GM18505 (cell line): Measurements from ENCODE around the gene GOLGA8R.
"Not testable (repeated sequence)": the region's sequence is repeated elsewhere in the genome, so short reads cannot be mapped to it uniquely, and the experiment has no call there.

Experiments used
- ATAC-seq: cut with Tn5 transposase; IDR thresholded peaks from one replicate; pipeline ENCODE4 v1.9.1; 2021; ENCODE audit not compliant: unreplicated experiment

The GOLGA8R gene, protein sequence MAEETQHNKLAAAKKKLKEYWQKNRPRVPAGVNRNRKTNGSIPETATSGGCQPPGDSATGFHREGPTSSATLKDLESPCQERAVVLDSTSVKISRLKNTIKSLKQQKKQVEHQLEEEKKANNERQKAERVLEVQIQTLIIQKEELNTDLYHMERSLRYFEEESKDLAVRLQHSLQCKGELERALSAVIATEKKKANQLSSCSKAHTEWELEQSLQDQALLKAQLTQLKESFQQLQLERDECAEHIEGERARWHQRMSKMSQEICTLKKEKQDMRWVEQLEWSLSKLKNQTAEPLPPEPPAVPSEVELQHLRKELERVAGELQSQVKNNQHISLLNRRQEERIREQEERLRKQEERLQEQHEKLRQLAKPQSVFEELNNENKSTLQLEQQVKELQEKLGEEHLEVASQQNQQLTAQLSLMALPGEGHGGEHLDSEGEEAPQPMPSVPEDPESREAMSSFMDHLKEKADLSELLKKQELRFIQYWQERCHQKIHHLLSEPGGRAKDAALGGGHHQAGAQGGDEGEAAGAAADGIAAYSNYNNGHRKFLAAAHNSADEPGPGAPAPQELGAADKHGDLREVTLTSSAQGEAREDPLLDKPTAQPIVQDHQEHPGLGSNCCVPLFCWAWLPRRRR

DNA sequence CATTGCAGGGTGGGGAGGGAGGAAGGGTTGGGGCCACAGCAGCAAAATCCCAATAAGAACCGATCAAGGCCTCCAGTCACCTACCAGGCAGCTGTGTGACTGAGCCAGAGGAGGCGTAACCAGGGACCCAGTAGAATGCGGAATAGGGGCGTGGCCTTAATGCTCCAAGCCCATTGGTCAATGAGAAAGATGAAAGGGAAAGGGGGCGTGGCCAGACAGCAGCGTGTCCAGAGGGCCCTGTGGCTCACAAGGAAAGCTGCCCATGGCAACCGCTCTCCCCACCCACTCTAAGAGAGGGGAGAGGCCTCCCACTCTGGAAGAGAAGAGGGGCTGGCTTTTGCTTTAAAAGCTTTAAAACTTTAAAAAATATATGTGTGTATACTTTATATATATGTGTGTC, at the start of gene GOLGA8R:
Gene GOLGA8R (minus strand): TSS at position 101 of the 400 bp plus-strand sequence. CDS start 98 bp downstream, at position 3.
- ATAC-seq: not testable (repeated sequence)

DNA sequence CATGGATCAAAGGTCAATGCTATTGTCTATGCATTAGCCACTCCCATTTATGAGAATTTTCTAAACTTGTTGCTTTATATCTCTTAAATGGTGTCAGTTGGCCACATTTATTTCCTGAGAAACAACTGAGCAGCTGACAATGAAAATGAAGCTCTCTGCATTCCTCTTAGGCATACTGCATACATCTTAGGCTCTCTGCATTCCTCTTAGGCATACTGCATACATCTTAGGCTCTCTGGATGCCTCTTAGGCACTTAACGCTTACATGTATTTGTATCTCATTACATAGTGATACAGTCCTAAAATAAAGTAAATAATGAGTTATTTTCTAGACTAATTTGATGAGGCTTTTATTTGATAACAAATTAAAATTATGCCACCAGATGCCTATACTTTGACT, 49.8 kb upstream of the GOLGA8R start:
- not testable (repeated sequence) for ATAC-seq

DNA sequence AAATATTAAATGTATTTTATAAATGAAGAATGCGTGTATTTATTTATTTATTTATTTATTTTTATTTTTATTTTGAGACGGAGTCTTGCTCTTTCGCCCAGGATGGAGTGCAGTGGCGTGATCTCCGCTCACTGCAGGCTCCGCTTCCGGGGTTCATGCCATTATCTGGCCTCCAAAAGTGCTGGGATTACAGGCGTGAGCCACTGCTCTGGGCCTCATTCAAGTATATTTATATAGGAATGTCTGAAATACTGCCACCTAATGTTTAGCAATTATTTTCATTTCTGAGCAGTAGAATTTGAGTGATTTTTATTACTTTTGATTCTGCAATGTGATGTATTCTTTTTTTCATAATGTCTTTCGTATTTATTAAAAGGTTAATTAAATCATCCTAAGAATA, 48.1 kb upstream of the GOLGA8R start:
- ATAC-seq: not testable (repeated sequence)

DNA sequence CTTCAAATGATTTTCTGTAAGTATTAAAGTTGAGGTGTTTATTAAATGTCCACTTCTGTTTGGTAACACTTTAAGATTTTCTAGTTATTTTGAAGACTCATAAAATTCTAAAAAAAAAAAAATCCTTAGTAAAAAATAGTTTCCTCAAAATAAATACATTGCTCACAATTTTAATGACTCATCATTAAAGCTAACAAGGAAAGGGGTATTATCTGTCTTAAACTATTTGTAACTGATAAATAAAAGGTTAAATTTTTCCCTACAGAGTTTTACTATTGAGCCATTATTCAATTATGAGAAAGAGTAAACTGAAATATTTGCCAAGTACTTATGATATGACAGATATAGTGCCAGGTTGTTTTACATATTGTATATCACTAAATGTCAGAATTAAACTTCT, 38.6 kb upstream of the GOLGA8R start:
- ATAC-seq: not testable (repeated sequence)

DNA sequence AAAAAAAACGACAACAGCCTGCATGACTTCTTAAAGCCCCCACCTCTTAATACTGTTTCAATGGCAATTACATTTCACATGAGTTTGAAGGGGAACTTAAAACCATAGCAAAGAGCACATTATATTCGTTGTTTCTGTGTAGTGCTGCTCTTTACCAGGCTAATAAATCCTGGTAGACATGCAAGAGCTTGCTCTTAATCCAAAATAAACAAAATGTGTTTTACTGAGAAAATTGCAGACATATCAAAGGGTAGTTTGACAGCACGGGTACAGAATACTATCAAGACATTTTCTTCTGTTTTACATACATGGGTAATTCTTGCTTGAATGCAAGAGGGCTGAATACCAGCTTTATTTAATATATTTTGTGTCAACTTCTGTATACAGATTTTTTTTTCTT, 24.3 kb upstream of the GOLGA8R start:
- not testable (repeated sequence) for ATAC-seq

DNA sequence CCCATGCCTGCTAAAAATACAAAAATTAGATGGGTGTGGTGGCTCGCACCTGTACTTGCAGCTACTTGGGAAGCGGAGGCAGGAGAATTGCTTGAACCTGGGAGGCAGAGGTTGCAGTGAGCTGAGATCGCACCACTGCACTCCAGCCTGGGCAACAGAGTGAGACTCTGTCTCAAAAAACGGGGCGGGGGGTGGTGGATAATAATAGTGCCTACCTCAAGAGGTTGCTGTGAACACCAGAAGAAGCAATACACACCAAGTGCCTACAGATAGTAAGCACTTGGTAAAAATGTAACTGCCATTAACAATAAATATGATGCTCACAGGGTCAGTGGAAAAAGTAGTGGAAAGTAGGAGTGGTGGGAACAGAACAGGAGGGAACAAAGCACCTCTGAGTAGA, 21.8 kb upstream of the GOLGA8R start:
- not testable (repeated sequence) for ATAC-seq

DNA sequence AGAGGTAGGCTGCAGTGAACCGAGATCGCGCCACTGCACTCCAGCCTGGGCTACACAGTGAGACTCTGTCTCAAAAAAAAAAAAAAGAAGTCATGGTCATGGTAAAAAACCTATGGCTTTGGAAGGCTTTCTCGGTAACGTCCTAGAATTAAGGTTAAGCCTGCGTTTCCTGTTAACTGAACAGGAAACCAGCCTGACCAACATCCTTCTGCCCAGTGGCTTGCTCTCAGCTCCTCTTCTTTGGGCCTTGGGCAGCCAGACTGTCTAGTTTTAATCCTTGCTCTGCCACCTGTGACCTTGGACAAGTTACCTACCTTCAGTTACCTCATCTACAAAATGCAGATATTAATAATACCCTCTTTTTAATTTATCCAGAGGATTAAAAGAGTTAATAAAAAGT, 6.7 kb upstream of the GOLGA8R start:
- not testable (repeated sequence) for ATAC-seq

DNA sequence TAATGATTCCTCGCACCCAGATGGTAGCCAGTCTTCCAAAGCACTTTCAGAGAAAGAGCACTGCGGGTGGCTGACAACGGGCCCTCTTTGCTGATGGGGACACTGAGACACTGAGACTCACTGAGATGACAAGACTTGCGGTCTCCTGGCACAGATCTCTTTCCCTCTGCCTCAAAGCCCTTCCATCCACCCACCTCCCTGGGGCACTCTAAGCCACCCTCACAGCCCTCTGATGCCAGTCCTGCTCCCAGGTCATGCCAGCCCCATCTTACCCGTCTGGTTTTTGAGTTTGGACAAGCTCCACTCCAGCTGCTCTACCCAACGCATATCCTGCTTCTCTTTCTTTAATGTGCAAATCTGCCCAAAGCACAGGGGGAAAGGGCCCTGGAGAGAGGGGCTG, 6.4 kb downstream of the GOLGA8R start:
- not testable (repeated sequence) for ATAC-seq

DNA sequence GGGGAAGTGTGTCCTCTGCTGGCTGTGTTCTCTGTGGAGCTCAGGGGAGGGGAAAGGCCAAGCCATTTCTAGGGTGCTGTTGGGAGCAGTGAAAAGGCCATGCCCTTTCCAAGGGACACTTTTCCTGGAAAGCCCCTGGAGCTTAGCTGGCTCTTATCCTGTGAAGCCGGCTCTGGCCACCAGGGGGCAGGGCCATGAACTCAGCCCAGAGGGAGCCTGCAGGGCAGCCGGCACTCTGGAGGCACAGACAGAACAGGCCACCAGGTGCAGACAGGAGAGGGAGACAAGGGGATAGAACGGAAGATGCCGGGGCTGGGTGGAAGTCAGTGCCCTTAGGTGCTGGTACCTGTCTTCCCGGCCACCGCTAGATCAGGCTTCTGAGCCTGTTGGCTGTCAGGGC, 15.1 kb downstream of the GOLGA8R start:
- ATAC-seq: not testable (repeated sequence)

DNA sequence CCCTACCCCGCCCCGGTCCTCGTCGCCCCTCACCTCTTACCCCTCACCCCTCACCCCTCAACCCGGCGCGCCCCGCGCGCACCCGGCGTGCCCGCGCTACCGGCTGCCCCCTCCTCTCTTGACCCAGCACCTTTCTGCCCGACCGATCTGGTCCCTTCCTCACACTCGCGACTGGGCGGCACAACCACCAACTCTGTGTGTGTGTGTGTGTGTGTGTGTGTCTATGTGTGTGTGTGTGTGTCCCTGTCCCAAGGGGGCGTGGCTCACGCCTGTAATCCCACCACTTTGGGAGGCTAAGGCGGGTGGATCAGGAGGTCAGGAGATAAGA, 20.4 kb downstream of the GOLGA8R start:
- not testable (repeated sequence) for ATAC-seq

DNA sequence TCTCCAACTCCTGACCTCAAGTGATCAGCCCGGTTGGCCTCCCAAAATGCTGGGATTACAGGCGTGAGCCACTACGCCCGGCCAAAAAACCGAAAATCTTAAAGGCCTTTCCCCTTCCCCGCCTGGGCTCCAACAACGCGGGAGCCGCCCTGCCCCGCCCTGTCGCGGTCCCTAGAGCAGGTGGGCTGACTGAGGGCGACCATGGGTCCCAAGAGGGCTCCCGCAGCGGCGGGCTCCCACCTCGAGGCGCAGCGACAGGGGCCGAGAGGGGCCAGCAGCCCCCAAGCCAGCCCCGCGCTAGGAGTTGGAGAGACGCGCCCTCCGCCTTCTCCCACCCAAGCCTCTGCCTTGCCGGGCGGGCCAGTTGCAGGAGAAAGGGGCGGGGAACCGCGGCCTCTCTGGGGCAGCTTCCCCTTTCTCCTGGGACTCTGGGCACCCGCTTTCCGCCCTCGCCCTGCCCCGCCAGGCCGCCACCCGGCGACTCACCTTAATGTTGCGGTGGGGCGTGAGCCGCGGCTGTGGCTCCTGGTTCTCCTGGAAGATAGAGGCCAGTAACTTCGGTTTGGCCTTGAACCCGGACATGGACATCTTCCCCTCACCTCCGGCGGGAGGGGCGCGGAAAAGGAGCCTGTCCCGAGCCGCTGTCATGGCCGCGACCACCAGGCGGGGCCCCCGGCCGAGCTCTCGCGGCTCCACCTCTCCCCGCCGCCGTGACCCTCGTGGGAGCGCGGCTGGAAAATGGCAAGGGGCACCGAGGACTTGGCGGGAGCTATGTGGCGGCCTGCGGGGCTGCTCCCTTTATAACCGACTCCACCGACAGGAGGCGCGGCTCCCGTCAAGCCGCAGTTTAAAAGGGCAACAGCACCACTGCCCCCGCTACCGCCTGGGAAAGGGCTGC, 21.0 kb downstream of the GOLGA8R start, which contains the start of gene CHRFAM7A:
Gene CHRFAM7A (minus strand): TSS at position 775 of the 898 bp plus-strand sequence. CDS start 10,189 bp downstream, outside the sequence.
- ATAC-seq: not testable (repeated sequence)

DNA sequence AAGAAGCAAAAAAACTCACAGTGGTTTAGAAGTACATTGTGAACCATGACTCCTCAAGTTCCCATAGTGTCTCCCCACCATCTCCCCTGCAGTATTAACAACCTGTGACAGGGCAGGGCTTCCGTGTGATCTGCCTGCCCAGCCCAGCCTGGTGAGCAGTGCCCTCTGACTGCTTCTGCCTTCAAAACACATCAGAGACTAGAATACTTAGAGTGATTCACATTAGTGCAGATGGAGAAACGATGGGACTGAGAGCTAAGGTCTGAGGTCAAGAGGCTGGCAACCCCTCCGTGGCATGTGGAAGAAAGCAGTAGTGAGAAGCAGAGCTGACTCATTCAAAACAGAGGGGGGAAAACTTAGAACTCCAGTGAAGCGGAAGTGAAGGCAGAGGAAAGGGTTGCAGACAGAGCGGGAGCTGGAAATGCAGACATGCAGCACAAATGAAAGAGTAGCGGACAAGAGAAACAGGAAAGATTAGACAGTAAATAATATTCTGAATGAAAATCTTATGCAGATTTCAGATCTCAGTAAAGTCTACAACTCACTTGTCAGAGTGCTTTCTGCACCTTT, 27.7 kb downstream of the GOLGA8R start:
- not testable (repeated sequence) for ATAC-seq

DNA sequence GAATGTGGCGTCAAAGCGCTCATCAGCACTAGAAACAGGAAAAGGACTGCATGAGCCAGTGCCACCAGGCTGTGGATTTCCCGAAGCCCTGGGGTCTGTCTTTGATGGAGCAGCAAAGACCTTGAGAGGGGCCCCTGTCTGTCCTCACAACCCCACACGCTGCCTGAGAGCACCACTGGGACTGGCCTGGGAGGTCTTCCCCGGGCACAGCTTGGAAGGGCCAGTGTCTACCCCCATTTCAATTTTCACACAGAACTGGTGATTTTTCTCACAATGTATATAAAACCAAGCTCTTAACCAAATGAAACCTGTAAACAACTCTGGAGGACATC, 37.0 kb downstream of the GOLGA8R start:
- not testable (repeated sequence) for ATAC-seq

DNA sequence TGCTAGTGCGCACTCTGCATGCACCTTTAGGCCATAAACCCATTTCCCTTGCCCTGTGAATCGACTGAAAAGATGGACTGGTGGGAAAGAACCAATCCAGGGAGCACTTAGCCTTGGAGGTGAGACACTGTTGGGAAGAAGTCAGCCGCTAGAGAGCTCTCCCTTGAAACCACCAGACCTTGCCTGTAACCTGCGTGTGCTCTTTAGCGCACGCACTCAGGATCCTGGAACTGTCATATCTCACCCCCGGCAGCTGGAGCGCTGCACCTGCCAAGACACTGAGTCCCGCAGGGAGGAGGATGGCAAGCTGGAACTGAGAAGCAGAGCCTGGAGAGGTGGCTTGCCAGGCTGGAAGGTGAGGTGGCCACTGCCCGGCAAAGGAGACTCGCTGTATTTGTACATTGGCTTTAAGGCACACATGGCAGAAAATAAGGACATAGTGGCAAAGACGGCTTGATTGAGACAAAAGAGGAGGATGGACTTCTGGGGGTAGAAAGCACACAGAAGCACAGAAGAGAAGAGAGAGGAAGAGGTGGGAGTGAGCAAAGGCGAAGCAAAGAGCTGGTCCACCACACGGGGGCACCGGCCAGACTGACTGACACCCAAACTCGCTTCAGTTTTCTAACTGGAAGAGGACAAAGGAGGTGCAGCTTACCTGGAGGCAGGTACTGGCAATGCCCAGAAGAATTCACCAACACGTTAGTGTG, 37.5 kb downstream of the GOLGA8R start:
- ATAC-seq: not testable (repeated sequence)

DNA sequence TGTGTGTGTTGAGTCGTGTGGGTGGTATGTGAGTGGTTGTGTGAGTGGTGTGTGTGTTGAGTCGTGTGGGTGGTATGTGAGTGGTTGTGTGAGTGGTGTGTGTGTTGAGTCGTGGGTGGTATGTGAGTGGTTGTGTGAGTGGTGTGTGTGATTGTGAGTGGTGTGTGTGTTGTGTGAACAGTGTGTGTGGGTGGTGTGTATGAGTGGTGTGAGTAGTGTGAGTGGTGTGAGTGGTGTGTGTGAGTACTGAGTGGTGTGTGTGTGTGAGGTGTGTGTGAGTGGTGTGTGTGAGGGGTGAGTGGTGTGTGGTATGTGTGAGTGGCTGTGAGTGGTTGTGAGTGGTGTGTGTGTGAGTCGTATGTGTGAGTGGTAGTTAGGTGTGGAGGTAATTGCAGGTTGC, 38.2 kb downstream of the GOLGA8R start:
- ATAC-seq: not testable (repeated sequence)

DNA sequence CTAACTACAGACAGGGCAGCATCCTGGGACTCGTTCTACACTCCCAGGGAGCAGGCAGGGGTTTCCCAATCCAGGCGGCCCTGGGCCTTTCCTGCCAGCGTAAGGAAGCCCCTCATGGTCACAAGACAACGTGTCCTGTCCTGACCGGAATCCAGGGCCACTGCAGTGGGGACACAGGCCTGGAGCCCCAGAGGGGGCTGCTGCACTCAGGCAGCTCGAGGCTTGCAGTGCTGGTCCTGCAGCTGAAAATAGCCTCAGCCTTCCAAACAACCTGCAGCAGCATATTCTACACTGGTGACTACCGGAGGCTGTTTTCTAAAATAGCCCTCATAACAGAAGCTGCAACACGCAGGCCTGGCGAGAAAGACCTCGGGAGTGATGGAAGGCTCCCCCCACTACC, 39.2 kb downstream of the GOLGA8R start:
- not testable (repeated sequence) for ATAC-seq

DNA sequence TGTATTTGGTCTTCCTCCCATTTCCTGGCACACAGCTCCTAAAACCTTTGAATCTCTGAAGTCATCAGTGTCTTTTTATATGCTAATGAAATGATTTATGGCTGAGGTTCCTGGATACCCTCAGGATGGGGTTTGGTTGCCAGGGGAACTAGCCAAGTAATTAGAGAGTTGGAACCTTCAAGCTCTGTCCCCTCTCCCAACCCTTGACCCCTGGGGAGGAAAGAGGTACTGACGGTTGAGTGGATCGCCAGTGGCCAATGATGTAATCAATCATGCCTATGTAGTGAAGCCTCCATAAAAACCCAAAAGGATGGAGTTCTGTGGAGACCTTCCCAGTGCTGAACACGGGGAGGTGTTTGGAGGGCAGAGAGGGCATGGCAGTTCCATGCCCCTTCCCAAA, 45.8 kb downstream of the GOLGA8R start:
- not testable (repeated sequence) for ATAC-seq

DNA sequence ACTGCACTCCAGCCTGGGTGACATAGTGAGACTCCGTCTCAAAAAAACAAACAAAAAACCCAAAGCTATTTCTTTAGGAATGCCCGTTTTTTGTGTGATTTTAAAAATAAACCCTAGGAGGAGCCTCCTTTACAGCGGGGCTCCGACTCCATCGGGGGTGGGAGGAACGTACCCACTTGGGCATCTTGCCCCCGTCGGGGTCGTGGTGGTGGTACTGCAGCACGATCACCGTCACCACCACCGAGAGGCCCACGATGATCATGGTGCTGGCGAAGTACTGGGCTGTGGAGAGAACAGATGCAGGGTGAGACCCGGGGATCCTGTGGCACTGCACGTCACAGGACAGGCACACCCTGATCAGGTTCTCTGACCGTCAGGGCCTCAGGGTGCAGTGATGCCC, 46.8 kb downstream of the GOLGA8R start:
- not testable (repeated sequence) for ATAC-seq

DNA sequence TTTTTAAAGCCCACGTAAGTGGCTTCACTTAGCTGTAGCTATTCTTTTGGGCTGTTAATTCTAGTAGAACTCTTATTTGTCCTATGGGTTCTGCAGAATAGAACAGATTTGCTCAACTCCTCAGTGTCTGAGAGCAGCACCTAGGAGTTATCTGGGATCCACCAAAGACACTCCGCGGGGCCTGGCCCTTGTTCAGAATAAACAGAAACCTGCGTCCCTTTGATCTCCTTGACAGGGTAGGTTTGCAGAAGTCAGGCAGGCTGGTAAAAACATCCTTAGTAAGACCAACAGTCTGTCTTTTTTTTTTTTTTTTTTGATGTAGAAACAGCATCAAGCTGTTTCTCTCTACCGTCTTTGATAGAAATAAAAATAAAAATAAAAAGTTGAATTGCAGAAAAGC, 52.7 kb downstream of the GOLGA8R start:
- ATAC-seq: not testable (repeated sequence)

DNA sequence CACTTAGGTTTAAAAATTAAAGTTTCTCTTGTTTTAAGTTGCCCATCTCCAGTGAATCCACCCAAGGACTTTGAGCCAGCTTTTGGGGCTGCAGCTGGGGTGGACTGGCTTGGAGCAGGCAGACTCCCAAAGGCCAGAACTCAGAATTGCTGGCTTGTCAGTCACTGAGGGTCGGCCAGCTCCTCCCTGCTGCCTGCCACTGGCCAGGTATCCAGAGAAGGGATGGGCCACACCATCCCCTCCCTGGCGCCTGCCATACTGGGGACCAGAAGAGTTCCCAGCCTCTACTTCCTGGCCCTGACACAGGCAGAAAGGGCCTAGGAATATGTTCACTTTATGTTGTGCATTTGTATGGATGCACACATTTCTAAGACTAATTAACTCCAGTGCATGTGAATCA, 53.1 kb downstream of the GOLGA8R start:
- ATAC-seq: not testable (repeated sequence)
